ENCODE data around the gene ASB2. TPM values are rescaled to one million over a fixed set of nuclear protein-coding genes. Genes with fewer than 3 reads are reported as not detected.
A peak's percentile ranks its signal among the peaks of the same experiment; 100 is the strongest.

The ASB2 gene
- polyA plus RNA-seq, 3 donors = 0.25 to 2.5 (median 1.4) TPM

GRCh38 chr14:94005324-94006073, 29.1 kb upstream of the ASB2 start:
- peaks cover 4% of the 10 kb centered on the region for H3K4me1 Mint-ChIP-seq

GRCh38 chr14:94004015-94004414, 27.6 kb upstream of the ASB2 start:
- no peaks in the 10 kb centered on the region for H3K27me3 ChIP-seq (ENCODE audit: control insufficient read depth in 2 of 2, insufficient read depth in 2 of 2, low read length in 2 of 2)
- intact Hi-C loops (cut with micrococcal nuclease) = no loop called here
- no peak for TF ChIP-seq CTCF (IDR thresholded peaks at IDR 0.05)

More at GRCh38 chr14:94005324-94006073, 29.1 kb upstream of the ASB2 start:
- TF ChIP-seq CTCF (IDR thresholded peaks at IDR 0.05) = peak; percentile 64
- Histone ChIP-seq H2AFZ (ENCODE audit: insufficient read depth, low read depth, low read length, poor library complexity, severe bottlenecking) (no peak overlapping the region), H3K79me2 (ENCODE audit: insufficient read depth, low read length) (no peaks in the 10 kb centered on the region), H3K9me3 (replicated peaks in 1 of 2; ENCODE audit: control insufficient read depth in 1 of 2, insufficient read depth in 1 of 2, low read length in 2 of 2) (no peaks in the 10 kb centered on the region), H3K4me3 (replicated peaks in 1 of 3; ENCODE audit: low read depth in 2 of 3, low read length in 3 of 3) (no peak overlapping the region), H3K36me3 (replicated peaks in 1 of 2; ENCODE audit: control insufficient read depth in 1 of 2, insufficient read depth in 2 of 2, low read length in 2 of 2) (no peaks in the 10 kb centered on the region), H3K4me2 (replicated peaks; ENCODE audit: extremely low read depth, low read length, poor library complexity, severe bottlenecking) (no peak overlapping the region), H3K27me3 (ENCODE audit: control insufficient read depth in 2 of 2, insufficient read depth in 2 of 2, low read length in 2 of 2) (no peaks in the 10 kb centered on the region), H3K4me1 (ENCODE audit: control insufficient read depth in 1 of 2, insufficient read depth in 2 of 2, low read length in 2 of 2) (no peaks in the 10 kb centered on the region), H3K27ac (ENCODE audit: low read depth in 1 of 2, low read length in 2 of 2) (no peak overlapping the region), H3K9ac (ENCODE audit: insufficient read depth, low read length, poor library complexity, severe bottlenecking) (no peak overlapping the region), H4K20me1 (ENCODE audit: insufficient read depth, low read length) (no peaks in the 10 kb centered on the region)
- peak overlapping the region in 1 of 7 donors; percentile 2 for H3K27ac Mint-ChIP-seq
- intact Hi-C loops (cut with micrococcal nuclease) = no loop called here
- H3K4me3 Mint-ChIP-seq = no peak overlapping the region
- WGBS (ENCODE audit: insufficient coverage) = 46% methylated on average over 5 of the region's 14 CpGs
- DNase-seq = no peak
- H3K9me3 Mint-ChIP-seq = no peaks in the 10 kb centered on the region
- H3K27me3 Mint-ChIP-seq (ENCODE audit: low read depth in 3 of 3) = peaks cover 5 to 14% (median 13%) of the 10 kb centered on the region in 3 donors
- H3K36me3 Mint-ChIP-seq = no peaks in the 10 kb centered on the region

More at GRCh38 chr14:94004015-94004414, 27.6 kb upstream of the ASB2 start:
- Histone ChIP-seq H3K4me2 (replicated peaks; ENCODE audit: extremely low read depth, low read length, poor library complexity, severe bottlenecking) (no peak overlapping the region), H3K9ac (ENCODE audit: insufficient read depth, low read length, poor library complexity, severe bottlenecking) (no peak overlapping the region), H3K4me1 (ENCODE audit: control insufficient read depth in 1 of 2, insufficient read depth in 2 of 2, low read length in 2 of 2) (no peaks in the 10 kb centered on the region), H4K20me1 (ENCODE audit: insufficient read depth, low read length) (no peaks in the 10 kb centered on the region), H2AFZ (ENCODE audit: insufficient read depth, low read depth, low read length, poor library complexity, severe bottlenecking) (no peak overlapping the region), H3K9me3 (replicated peaks in 1 of 2; ENCODE audit: control insufficient read depth in 1 of 2, insufficient read depth in 1 of 2, low read length in 2 of 2) (no peaks in the 10 kb centered on the region), H3K36me3 (replicated peaks in 1 of 2; ENCODE audit: control insufficient read depth in 1 of 2, insufficient read depth in 2 of 2, low read length in 2 of 2) (no peaks in the 10 kb centered on the region), H3K4me3 (replicated peaks in 1 of 3; ENCODE audit: low read depth in 2 of 3, low read length in 3 of 3) (no peak overlapping the region), H3K27ac (ENCODE audit: low read depth in 1 of 2, low read length in 2 of 2) (no peak overlapping the region), H3K79me2 (ENCODE audit: insufficient read depth, low read length) (no peaks in the 10 kb centered on the region)
- Mint-ChIP-seq H3K9me3 (no peaks in the 10 kb centered on the region), H3K4me1 (peaks cover 4% of the 10 kb centered on the region), H3K36me3 (no peaks in the 10 kb centered on the region), H3K4me3 (no peak overlapping the region), H3K27me3 (ENCODE audit: low read depth in 3 of 3) (peaks cover 5 to 9% (median 8%) of the 10 kb centered on the region in 3 donors), H3K27ac (peak overlapping the region in 2 of 7 donors; percentile 33 to 44)
- 95% methylated on average over 8 of the region's 8 CpGs for WGBS (ENCODE audit: insufficient coverage)
- DNase-seq = no peak
